ENCODE measurements around the gene GABRR3.

GABRR3 gene

DNA sequence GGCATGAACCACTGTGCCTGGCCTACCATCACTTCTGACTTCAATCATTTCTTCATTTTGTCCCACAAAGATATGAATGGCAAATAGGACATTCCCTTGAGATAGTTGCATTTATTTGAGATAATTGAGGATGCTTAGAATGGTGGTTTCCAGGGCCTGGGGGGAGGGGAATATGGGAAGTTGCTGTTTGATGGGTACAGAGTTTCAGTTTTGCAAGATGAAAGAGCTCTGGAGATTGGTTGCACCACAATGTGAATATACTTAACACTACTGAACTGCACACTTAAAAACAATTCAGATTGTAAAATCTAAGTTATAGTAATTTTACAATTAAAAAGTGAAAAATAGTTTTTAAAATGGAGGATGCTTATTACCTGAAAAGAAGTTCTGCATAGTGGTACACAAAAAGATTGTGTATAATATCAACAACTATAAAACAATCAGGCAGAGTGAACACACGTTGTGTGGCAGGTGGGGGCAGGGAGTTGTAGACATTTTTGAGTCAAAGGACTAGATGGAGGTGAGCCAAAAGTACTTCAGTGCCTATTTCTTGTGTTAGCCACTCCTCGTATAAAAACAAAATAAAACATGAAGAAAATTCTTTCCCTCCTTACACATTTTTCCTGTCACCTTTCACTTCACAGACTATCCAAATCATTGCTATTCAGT, 44.4 kb downstream of the GABRR3 start:
- no peak for DNase-seq (ENCODE audit: low read depth in 2 of 2)

GRCh38 chr3:97988784-97989568, 46.1 kb downstream of the GABRR3 start:
- DNase-seq (ENCODE audit: low read depth in 2 of 2), result no peak

GRCh38 chr3:97987306-97987705, 47.8 kb downstream of the GABRR3 start:
- DNase-seq (ENCODE audit: low read depth in 2 of 2), result no peak

GRCh38 chr3:97983933-97984491, 51.1 kb downstream of the GABRR3 start:
- no peak for DNase-seq (ENCODE audit: low read depth in 2 of 2)

GRCh38 chr3:97981886-97982285, 53.2 kb downstream of the GABRR3 start:
- DNase-seq (ENCODE audit: low read depth in 2 of 2), result no peak

GRCh38 chr3:97979610-97980009, 55.5 kb downstream of the GABRR3 start:
- DNase-seq (ENCODE audit: low read depth in 2 of 2), result no peak

DNA sequence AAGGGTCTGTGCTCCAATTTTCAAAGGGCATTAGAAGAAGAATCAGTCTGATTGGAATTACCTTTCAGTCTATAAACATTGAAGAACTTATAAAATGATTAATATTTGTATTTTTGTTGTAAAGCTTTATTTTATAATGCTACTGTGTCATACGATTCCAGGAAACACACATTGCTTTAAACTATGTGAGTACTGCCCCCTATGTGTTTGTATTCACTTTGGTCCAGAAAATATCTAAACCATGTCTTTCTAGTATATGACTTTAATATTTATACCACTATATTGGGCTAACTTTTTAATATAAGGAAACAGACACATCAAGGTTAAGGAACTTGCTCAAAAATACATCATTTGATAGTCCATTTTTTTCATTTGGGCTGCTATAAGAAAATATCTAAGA, 59.6 kb downstream of the GABRR3 start:
- no peak for DNase-seq (ENCODE audit: low read depth in 2 of 2)

GRCh38 chr3:97974996-97975395, 60.1 kb downstream of the GABRR3 start:
- DNase-seq (ENCODE audit: low read depth in 2 of 2), result no peak

GRCh38 chr3:97972976-97973375, 62.1 kb downstream of the GABRR3 start:
- DNase-seq (ENCODE audit: low read depth in 2 of 2), result no peak

DNA sequence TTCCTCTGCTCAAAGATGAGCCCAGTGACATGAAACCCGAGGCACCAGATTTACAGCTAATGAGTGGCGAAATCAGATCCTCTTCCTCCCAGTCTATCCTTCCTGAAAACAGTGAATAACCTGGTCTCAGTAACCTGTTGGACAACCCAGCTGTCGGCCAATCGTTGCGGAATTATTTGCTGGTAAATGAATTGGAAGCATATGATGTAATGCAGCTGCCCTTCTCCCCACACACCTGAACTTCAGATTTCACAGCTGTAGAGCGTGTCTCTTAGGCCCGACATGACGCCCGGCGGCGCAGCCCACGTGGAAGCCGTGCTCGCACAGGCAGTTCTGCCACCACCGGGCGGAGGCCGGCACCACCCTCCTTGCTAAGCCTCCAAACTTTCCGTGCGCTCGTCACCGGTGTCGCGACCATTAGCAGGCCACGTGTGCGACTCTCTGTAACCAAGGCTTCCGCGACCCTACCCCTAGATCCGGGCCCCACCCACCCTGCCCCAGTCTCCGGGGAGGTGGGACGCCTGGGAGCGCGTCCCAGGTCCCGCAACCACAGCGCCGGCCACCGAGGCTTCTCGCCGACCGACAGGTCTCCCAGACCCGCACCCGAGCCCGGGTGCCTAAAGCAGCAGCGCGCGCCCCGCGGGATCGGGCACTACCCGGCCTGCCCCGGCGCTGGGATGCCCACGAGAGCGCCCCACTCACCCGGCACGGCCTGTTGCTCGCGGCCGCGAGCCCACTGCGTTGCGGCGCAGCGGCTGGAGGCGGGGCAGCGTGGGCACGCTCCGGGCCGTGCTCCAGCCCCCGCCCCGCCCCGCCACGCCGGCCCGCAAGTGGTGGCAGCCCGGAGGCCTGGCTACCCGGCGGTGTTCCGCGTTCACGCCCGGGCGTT, 63.2 kb downstream of the GABRR3 start, which contains the start of gene RIOX2:
RIOX2 (minus strand) TSS at position 753 of the 889 bp plus-strand sequence. CDS start 4,838 bp downstream, outside the sequence.
- DNase-seq (ENCODE audit: low read depth in 2 of 2), result peak; percentile 45 to 55

GRCh38 chr3:97970956-97971620, 64.0 kb downstream of the GABRR3 start:
- no peak for DNase-seq (ENCODE audit: low read depth in 2 of 2)

- no peak for DNase-seq (ENCODE audit: low read depth in 2 of 2)
These were observed 65.0 kb downstream of the GABRR3 start for GRCh38 chr3:97970156-97970555.

GRCh38 chr3:97969541-97969940, 65.6 kb downstream of the GABRR3 start:
- DNase-seq (ENCODE audit: low read depth in 2 of 2), result no peak

- no peak for DNase-seq (ENCODE audit: low read depth in 2 of 2)
These were observed 66.7 kb downstream of the GABRR3 start for GRCh38 chr3:97968376-97968775.

DNA sequence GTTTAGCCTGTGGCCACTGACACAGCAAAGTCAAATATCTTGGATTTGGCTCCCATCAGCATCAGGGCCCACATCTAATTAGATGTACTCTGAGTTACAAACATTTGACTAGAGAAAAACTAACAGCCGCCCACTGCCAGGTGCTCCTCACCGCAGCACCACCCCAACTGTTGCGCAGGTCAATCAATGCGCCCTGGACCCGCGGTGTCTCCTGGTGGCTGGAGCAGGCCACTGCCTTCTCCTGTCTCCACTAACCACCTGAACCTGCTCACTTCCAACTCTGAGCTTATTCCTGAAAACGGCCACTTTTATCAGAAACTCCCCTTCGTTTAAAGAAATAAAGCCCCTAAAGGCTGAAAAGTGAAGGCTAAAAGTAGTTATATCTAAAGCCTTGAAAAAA, 67.1 kb downstream of the GABRR3 start:
- DNase-seq (ENCODE audit: low read depth in 2 of 2), result no peak

- DNase-seq (ENCODE audit: low read depth in 2 of 2), result no peak
These were observed 73.9 kb downstream of the GABRR3 start for GRCh38 chr3:97960993-97961766.

DNA sequence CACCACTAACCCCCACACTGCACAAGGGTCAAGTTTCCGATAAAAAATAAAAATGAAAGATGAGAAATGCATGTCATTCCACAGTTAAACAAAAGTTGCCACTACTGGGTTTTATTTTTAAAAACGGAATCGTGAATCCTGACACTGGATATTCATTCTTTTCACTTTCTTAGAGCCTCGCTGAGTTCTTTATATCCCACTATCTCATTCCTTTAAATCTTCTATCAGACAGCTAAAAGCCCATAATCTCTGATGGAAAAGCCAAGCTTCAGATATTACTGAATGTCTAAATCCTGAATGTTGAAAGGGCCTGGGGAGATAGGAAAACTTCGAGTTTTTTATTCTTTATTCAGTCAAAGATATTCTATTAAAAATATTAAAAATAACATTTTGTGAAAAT, 74.6 kb downstream of the GABRR3 start:
- no peak for DNase-seq (ENCODE audit: low read depth in 2 of 2)

DNA sequence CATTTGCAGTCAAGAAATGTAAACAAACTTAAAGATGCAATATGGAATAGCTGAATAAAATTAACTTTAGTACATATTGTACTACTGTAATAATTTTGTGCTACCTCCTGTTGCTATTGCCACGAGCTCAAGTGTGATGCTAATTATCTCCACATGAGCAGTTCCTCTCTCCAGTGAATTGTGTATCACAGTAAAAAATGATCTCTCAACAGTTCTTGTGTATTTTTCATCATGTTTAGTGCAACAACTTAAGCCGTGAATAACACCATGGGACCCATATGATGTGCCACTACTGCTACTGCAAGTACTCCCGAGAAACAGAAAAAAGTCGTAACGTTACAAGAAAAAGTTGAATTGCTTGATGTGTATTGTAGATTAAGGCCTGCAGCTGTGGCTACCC, 75.2 kb downstream of the GABRR3 start:
- DNase-seq (ENCODE audit: low read depth in 2 of 2), result no peak

DNA sequence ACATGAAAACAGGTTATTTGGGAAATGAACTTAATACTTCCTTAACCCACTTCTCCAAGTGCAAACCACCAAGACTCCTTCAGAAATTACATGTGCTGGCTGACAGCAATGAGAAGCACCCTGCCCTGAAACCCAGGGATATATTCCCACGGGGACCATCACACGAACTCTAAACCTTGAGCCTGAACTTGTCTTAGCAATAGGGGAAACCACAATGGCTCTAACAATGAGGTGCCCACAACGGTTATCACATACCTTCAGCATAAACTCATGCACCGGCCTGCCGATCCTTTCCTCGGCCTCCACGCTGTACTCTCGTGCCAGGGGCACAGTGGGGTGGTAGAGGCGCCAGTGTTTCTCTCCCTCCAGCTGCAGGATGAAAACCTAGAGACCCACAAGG, 76.3 kb downstream of the GABRR3 start:
- DNase-seq (ENCODE audit: low read depth in 2 of 2), result no peak

DNA sequence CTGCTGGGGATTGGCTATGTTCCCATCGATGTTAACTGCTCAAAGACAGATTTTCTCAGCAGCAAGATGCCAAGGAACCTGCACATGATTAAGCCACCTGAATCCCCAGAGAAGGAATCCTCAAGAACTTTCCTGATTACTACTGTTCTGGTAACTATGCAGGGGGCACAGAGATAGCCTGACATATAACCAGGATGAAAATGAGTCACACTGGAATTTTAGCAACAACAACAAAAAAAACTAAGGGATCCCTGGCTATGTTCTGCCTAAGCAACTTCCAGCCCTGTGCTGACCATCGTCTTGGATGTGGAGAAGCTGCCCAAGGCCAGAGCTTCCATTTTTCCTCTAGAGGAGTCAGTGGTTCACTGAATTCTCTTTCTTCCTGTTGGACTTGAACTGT, 76.7 kb downstream of the GABRR3 start:
- no peak for DNase-seq (ENCODE audit: low read depth in 2 of 2)

Measured in stimulated activated CD8-positive, alpha-beta memory T cell treated with anti-CD3 and anti-CD28 coated beads, Interleukin-7, amount 100 ng/mL, for 1 hour (primary cell).